Astrocyte of the spinal cord (primary cell): Measurements from ENCODE around the gene SPATA13.
A peak's percentile ranks its signal among the peaks of the same experiment; 100 is the strongest.

ENCODE experiments used
- DNase-seq: peaks from one replicate; pipeline ENCODE4 v3.0.0; 2011; ENCODE audit warnings: low read depth, low spot score
- H3K4me3 ChIP-seq: 2 replicates; pipeline ENCODE4 v1.5.1; 2011; ENCODE audit warnings: low read depth, mild to moderate bottlenecking, low read length, moderate library complexity
- in situ Hi-C: cut with HindIII; loops from 2 replicates; pipeline ENCODE4 v1.10.0; 2017; ENCODE audit warnings: low sequenced_read_pairs
- TF ChIP-seq, protein P1 (sequence below): IDR thresholded peaks from 2 replicates; pipeline ENCODE4 v1.5.1; 2012; ENCODE audit warnings: low read depth, mild to moderate bottlenecking, low read length, inconsistent platforms

The SPATA13 gene

DNA sequence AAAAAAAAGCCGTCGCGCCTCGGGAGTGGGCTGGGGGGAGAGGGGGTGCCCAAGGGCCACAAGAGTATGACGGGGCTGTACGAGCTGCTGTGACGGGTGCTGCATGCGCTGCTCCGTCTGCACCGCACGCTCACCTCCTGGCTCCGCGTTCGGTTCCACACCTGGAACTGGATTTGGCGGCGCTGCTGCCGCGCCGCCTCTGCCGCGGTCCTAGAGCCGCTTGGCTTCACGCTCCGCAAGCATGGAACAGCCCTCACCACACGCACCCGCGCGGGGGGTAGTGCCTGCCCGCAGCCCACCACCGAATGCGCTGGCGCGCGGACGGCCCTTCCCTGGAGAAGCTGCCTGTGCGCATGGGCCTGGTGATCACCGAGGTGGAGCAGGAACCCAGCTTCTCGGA, 167.6 kb downstream of the SPATA13 start:
- no peak for DNase-seq
- H3K4me3 ChIP-seq = peak overlapping the region; percentile 22

DNA sequence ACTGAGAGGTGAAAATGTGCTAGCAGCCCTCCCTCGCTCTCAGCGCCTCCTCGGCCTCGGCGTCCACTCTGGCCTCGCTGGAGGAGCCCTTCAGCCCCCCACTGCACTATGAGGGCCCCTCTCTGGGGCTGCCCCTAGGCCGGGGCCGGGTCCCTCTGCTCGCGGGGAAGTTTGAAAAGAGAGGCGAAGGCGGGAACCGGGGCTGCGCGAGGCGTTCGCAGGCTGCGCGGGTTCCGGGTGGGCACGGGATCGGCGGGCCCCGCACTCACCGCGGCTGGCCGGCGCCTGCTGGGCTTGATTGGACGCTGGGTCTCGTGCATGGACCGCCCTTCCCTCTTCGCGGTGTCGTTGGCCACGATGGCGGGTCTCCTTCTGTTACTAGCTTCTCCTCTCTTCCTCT, 178.2 kb downstream of the SPATA13 start:
- H3K4me3 ChIP-seq = no peak overlapping the region
- no peak for DNase-seq
- in situ Hi-C loops = no loop called here
- TF ChIP-seq, protein P1, sequence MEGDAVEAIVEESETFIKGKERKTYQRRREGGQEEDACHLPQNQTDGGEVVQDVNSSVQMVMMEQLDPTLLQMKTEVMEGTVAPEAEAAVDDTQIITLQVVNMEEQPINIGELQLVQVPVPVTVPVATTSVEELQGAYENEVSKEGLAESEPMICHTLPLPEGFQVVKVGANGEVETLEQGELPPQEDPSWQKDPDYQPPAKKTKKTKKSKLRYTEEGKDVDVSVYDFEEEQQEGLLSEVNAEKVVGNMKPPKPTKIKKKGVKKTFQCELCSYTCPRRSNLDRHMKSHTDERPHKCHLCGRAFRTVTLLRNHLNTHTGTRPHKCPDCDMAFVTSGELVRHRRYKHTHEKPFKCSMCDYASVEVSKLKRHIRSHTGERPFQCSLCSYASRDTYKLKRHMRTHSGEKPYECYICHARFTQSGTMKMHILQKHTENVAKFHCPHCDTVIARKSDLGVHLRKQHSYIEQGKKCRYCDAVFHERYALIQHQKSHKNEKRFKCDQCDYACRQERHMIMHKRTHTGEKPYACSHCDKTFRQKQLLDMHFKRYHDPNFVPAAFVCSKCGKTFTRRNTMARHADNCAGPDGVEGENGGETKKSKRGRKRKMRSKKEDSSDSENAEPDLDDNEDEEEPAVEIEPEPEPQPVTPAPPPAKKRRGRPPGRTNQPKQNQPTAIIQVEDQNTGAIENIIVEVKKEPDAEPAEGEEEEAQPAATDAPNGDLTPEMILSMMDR = no peak

More for the DNA sequence above, 167.6 kb downstream of the SPATA13 start:
- TF ChIP-seq, protein P1 = no peak
- in situ Hi-C loops = no loop called here

DNA sequence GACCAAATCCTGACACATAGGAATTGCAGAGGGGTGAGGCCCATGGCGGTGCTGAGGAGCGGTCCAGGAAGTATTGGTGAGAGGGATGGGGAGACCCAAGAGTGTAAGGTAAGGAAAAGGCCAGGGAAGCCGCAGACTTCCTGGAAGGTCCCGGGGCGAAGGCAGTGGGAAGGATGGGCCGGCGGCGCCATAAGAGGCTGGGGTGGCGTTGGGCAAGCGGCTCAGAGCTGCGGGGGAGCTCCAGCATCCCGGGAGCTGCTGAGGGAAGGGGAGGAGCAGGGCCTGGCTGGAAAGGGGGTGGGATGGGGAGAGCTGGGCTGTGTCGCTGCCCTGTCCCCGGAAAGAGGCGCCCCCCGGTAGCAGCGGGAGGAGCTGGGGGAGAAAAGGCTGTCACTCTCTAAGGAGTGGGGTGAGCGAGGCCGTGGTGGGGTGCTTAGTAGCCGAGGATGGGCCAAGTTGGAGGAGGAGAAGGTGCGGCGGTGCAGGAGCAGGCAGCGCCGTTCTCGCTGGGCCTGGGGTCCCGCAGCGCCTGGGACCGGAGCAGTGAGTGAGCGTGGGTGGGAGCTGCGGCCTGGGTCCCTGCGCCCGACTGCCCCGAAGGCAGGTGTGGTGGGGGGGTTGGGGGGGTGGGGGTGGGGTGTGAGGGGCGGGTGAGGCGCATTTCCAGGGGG, 179.6 kb downstream of the SPATA13 start:
- in situ Hi-C loops = no loop called here
- DNase-seq = no peak
- TF ChIP-seq, protein P1 = no peak
- H3K4me3 ChIP-seq = no peak overlapping the region

DNA sequence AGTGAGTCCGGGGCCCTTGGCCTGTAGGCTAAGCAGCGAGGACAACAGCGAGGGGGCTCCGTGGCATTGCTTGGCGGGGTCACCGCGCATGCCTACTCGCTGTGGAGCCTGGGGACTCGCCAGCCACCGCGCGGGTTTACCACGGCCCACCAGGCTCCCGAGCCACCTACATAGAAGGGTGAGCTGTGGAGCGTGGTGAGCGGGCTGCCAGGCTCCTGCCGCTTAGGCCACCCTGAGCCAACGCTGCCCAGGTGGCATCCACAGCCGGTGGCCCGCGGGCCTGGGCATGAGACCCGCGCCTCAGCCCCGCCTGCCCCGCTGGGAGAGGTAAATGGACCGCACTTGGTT, 180.1 kb downstream of the SPATA13 start:
- in situ Hi-C loops = no loop called here
- DNase-seq = no peak
- TF ChIP-seq, protein P1 = no peak
- H3K4me3 ChIP-seq = no peak overlapping the region

DNA sequence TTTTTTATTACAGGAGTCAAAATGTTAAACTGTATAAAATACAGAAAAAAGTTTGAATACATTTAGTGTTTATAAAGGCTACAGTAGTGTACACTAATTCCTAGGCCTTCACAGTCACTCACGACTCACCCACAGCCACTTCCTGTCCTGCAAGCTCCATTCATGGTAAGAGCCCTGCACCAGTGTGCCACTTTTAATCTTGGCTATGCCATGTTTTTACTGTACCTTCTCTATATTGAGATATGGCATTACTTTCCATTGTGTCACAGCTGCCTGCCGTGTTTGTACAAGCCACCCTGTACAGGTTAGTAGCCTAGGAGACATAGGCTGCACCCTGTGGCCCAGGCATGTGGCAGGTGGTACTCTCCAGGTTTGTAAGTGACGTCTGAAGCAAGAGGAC, 180.9 kb downstream of the SPATA13 start:
- in situ Hi-C loops = no loop called here
- no peak overlapping the region for H3K4me3 ChIP-seq
- peak; percentile 2 for DNase-seq
- TF ChIP-seq, protein P1 = no peak

DNA sequence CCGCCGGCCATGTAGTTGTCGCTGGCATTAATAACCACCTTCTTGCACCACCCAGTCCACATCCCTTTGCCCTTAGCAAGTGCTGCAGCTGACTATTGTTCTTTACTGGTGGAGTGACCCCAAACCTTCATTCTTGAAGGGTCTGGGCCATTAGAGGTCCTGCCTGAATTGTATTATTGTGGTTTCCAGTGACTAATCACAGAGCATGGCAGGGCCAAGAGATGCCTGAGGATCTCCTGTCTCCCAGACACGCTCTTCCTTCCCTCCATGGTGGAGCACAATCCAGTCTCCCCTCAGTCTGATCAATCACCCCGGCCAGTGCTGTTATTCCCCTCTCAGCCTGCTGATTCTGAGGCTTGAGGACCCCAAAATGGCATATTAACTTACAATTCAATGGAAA, 187.9 kb downstream of the SPATA13 start:
- DNase-seq = no peak
- H3K4me3 ChIP-seq = no peak overlapping the region
- TF ChIP-seq, protein P1 = no peak
- in situ Hi-C loops = no loop called here
